G401 (cell line): Measurements from ENCODE around the gene HOXD13. TPM values are rescaled to one million over a fixed set of nuclear protein-coding genes. Genes with fewer than 3 reads are reported as not detected.

Experiments
- DNase-seq: peaks from one replicate; pipeline ENCODE4 v3.0.0-alpha.2; 2015; ENCODE audit warnings: low spot score
- in situ Hi-C: cut with HindIII; loops from 2 replicates; pipeline ENCODE4 v1.10.0; 2016; ENCODE audit warnings: low sequenced_read_pairs, mixed read lengths
- total RNA-seq: library from RNA; depleted of rRNA; stranded (reverse); fragments of >200 nt; shearing (Covaris generic); gene quantifications from 2 replicates; pipeline ENCODE4 v1.2.3, GENCODE V29; 2014

Gene HOXD13
- total RNA-seq, 1 experiment from 2014 or later, result not detected

- no peak for DNase-seq
- in situ Hi-C loops, result no loop called here
Observed at GRCh38 chr2:176115883-176116813, 23.6 kb downstream of the HOXD13 start, which contains the start of gene HOXD10. Gene HOXD10 (plus strand): TSS chr2:176116778. CDS start chr2:176116834, 56 bp downstream.

DNA sequence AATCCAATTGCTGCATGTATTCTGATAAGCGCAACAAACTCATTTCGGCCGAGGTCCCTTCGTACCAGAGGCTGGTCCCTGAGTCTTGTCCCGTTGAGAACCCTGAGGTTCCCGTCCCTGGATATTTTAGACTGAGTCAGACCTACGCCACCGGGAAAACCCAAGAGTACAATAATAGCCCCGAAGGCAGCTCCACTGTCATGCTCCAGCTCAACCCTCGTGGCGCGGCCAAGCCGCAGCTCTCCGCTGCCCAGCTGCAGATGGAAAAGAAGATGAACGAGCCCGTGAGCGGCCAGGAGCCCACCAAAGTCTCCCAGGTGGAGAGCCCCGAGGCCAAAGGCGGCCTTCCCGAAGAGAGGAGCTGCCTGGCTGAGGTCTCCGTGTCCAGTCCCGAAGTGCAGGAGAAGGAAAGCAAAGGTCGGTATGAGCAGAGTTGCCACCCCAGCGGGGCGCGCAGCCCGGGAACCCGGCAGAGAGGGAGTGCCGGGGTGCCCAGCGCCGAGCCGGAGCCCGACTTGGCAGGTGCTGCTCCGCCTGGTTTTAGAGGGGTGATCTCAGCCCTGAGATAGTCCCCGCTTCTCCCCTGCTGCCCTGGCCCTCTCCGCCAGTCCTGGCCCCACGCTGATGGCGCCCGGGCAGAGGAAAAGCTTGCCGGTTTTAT, 24.8 kb downstream of the HOXD13 start:
- no peak for DNase-seq
- in situ Hi-C loops, result no loop called here

- DNase-seq, result no peak
- in situ Hi-C loops, result no loop called here
Observed at GRCh38 chr2:176117823-176118371, 25.4 kb downstream of the HOXD13 start.

- no peak for DNase-seq
- in situ Hi-C loops, result no loop called here
Observed at GRCh38 chr2:176118601-176119339, 26.2 kb downstream of the HOXD13 start.

DNA sequence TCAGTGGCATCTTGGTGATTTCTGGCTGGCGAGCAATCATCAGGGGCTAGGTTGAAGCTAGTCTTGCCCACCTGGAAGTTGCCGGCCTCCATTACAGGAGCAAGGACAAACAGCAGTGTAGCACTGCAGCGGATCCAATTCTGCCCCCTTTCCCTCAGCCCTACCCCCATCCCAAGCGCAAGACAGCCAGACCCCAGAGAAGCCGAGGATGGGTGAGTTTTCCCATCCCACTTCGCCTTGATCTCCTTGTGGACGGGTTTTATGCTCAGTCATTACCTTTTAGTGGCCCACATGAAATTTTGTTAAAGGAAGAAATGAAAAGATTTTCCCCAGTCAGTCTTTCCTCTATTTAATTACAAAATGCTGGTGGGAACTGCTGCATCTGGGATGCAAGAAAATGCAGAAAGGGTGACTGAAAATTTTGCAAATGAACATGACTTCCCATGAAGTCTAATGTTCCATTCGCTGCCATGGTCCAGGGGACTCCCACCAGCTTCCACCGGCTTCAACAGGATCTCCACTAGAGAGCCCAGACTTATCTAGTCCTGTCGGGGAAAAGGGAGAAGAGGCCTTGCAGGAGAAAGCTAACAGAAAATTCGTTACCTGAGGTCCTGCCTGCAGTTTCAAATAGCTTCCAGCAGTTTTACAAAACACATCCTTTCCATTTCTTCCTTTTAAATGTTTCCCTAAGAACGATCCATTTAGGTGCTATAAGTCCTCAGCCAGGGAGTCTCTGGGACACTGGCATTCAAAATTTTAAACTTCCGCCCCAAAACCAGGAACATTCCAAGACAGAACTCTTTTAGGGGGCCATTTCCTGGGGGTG, 28.1 kb downstream of the HOXD13 start:
- in situ Hi-C loops, result no loop called here
- DNase-seq, result no peak

DNA sequence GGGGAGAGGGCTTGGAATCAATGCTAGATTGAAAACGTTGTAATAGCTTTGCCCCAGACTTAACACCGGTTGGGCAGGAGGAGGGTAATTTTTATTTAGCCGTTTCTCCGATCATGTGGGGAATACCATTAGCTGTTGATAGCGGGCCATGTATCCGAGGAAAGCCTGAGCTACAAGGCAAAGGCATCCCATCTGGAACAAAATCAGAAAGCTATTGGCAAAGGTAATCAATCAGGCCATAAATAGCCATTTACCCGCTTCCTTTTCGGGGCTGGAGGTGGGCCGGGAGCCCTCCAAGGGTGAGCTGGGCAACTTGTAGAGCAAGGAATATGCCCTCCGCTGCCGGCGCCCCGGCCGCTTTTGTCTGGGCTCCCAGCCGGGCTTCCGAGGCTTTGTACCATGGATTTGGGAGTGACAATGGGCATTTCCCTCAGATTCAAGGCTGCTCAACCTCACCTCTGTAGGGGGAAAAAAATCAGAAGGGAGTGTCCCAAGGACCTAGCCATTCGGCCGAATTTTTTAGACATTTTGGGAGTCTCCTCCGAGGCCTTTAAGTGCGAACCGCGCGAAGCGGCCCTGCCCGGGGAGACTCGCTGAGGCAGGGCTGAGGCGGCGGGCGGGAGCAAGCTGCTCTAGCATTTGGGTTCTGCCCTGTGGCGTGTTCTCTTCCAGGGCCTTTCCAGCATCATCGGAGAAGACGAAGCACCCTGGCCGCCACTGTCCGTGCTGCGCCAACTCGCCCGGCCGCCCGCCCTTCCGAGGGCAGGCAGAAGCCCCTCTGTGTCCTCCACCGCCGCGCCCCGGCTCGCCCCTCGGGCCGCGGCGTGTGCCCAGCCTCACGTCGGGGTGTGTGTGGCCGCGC, 28.9 kb downstream of the HOXD13 start:
- no peak for DNase-seq
- in situ Hi-C loops, result no loop called here

- DNase-seq, result no peak
- in situ Hi-C loops, result no loop called here
Observed at GRCh38 chr2:176122052-176122682, 29.6 kb downstream of the HOXD13 start.

DNA sequence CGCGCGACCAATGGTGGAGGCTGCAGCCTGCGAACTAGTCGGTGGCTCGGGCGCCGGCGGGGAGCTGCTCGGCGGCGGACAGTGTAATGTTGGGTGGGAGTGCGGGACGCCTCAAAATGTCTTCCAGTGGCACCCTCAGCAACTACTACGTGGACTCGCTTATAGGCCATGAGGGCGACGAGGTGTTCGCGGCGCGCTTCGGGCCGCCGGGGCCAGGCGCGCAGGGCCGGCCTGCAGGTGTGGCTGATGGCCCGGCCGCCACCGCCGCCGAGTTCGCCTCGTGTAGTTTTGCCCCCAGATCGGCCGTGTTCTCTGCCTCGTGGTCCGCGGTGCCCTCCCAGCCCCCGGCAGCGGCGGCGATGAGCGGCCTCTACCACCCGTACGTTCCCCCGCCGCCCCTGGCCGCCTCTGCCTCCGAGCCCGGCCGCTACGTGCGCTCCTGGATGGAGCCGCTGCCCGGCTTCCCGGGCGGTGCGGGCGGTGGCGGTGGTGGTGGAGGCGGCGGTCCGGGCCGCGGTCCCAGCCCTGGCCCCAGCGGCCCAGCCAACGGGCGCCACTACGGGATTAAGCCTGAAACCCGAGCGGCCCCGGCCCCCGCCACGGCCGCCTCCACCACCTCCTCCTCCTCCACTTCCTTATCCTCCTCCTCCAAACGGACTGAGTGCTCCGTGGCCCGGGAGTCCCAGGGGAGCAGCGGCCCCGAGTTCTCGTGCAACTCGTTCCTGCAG, 30.3 kb downstream of the HOXD13 start, which contains the start of gene HOXD9:
HOXD9 (plus strand) TSS at position 37 of the 728 bp plus-strand sequence; CDS start at position 87, 50 bp downstream.
- DNase-seq, result no peak
- in situ Hi-C loops, result no loop called here

- in situ Hi-C loops, result no loop called here
Observed at GRCh38 chr2:176123411-176124109, 31.0 kb downstream of the HOXD13 start.

DNA sequence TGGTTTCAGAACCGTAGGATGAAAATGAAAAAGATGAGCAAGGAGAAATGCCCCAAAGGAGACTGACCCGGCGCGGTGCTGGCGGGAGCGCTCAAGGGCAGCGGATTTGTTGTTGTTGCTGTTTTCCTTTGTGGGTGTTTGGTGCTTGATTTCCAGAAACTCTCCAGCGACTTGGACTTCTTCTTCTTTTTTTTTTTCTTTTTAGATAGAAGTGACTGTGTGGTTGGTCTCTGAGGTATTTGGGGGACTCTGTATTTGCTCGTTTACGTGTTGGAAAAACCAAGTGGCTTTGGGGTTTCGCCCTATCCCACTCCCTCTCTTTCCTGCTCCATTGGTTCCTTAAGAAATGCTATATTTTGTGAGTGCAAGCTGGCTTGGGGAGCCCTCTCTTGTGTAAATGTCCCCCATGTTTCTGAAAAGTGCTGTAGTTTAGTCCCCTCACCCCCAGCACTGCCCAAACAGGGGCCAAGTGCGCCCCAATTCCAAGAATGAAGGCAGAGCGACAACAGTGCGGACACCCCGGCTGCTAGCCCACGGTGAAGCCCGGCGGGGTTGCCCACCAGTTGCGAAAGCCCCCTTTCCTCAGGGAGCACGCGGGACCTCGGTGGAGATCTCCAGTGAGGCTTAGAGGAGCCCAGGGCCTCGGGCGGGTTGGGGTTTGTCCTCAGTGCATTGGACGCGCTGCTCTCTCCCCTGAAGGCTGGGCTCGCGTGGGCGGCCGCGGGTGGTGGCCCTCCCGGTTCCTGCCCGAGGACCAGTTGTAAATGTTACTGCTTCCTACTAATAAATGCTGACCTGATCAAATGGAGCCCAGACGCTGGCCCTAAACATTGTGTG, 31.8 kb downstream of the HOXD13 start:
- DNase-seq, result no peak
- in situ Hi-C loops, result no loop called here

More at GRCh38 chr2:176123411-176124109, 31.0 kb downstream of the HOXD13 start:
- no peak for DNase-seq

GRCh38 chr2:176124947-176125771, 32.6 kb downstream of the HOXD13 start:
- no peak for DNase-seq
- in situ Hi-C loops, result no loop called here

- in situ Hi-C loops, result no loop called here
- DNase-seq, result no peak
Observed at GRCh38 chr2:176125772-176126054, 33.2 kb downstream of the HOXD13 start.

DNA sequence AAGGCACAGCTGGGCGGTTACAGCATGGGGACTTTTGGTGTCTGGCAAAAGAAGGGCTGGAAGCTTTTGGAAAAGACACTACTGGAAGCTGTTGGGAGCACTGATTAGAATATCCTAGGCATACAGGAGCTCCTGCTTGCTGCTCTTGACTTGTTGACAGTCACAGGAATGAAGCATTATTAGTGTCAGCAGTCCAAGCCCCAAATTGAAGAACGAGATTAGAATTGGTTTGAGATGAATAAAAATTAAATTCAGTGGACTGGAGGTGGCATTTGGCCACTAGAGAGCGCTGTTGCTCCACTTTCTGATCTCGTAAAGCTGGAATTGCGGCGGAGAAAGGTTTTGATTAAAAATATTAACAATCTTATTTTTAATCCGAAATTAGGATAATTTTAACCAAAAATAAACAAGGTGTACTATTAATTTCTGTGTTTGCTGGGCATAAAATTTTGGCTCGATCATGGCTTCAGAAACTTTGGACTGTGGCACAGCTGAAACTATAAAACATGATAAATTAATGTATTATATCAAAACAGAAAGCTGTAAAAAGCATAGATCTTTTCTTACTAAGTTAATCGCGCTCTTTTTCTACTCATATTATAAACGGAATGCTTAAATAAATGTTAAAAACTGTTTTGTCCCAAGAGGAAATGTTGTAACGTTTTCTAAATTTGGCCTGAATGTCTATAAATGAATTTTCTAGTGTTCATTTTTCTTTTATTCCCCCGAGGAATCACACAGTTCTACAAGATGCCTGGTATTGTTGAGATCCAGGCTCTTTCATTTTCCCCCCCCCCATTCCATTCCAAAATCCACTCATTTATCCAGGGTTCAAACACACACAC, 34.6 kb downstream of the HOXD13 start:
- in situ Hi-C loops, result no loop called here
- DNase-seq, result peak; percentile 66

- in situ Hi-C loops, result no loop called here
- DNase-seq, result no peak
Observed at GRCh38 chr2:176127774-176128072, 35.2 kb downstream of the HOXD13 start.
